ENCODE data around the gene IQGAP3.

- TF ChIP-seq CTCF (IDR thresholded peaks at IDR 0.05; ENCODE audit: poor library complexity) (no peak), EZH2 (IDR thresholded peaks at IDR 0.05; ENCODE audit: borderline replicate concordance) (no peak), EZH2phosphoT487 (IDR thresholded peaks at IDR 0.05; ENCODE audit: low read depth, severe bottlenecking, unreplicated experiment) (no peak)
Observed at GRCh38 chr1:156493154-156493631, 79.2 kb downstream of the IQGAP3 start.
